OCI-LY3 (cell line): ENCODE data around the gene KCNIP1.

Source experiments
- CTCF ChIP-seq: fragments of 200-600, 300-600 bp; sonication (generic); IDR thresholded peaks from 2 replicates; pipeline ENCODE4 v1.5.1; 2014; ENCODE audit warnings: antibody characterized with exemption, low read length, low read depth
- EZH2phosphoT487 ChIP-seq: fragments of 200-600 bp; shearing (Covaris generic); IDR thresholded peaks from 2 replicates; pipeline ENCODE4 v1.6.1; 2018; ENCODE audit warnings: antibody characterized with exemption, mixed run types, low read depth

GRCh38 chr5:170569101-170569500 is 65.3 kb downstream of the KCNIP1 start:
- TF ChIP-seq CTCF (no peak), EZH2phosphoT487 (no peak)
